GM21367 (cell line): ENCODE data around the gene GATA2.

Experiments
- ATAC-seq: cut with Tn5 transposase; IDR thresholded peaks from one replicate; pipeline ENCODE4 v1.9.1; 2021; ENCODE audit not compliant: unreplicated experiment

Gene GATA2

DNA sequence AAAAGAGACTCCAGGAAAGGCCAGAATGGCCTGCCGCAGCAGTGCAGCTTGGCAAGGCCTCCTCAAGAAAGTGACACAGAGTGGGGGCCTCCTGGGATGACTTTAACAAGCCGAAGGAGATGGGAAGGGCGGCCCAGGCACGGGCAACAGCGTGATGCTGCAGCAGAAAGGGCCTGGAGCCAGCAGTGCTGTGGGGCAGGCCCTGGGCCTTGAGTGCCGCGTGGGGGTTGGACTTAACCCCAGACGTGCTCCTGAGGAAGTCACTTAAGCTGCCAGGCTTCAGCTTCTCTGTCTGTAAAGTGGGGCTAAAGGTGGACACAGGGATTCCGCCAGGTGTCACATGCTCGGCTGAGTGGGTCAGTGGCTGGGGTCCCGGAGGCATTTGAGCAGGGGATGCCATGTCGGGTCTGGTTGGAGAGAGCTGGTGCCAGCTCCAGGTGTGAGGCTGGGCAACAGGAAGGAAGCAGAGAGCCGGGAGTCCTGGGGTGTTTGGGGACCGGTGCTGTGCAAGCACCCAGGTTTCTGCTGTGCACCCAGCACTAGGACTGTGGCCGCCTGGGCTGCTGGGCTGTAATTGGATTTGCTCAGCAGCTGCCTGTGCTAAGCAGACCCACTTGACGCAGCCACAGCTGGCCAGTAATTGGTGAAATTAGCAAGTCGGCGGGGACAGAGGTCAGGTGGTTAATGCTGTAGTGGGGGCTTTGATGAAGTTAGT, 34.1 kb downstream of the GATA2 start:
- ATAC-seq: no peak

DNA sequence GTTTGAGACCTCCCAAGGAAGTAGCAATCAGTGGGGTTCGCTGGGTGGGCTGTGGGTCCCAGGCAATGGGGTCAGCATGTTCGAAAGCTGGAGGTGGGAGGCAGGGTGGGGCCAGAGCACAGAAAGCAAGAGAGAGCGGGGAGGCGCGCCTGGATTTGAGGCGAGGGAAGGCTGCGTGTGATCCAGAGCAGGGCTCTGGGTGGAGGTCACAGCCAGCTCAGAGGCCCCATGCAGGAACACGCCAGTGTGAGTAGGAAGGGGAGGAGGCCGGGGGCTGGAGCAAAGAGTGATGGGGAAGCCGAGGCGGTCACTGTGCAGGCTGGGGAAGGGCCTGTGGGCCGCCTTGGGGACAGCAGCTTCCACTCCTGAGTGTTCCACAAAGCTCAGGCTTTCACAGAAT, 35.1 kb downstream of the GATA2 start:
- no peak for ATAC-seq

DNA sequence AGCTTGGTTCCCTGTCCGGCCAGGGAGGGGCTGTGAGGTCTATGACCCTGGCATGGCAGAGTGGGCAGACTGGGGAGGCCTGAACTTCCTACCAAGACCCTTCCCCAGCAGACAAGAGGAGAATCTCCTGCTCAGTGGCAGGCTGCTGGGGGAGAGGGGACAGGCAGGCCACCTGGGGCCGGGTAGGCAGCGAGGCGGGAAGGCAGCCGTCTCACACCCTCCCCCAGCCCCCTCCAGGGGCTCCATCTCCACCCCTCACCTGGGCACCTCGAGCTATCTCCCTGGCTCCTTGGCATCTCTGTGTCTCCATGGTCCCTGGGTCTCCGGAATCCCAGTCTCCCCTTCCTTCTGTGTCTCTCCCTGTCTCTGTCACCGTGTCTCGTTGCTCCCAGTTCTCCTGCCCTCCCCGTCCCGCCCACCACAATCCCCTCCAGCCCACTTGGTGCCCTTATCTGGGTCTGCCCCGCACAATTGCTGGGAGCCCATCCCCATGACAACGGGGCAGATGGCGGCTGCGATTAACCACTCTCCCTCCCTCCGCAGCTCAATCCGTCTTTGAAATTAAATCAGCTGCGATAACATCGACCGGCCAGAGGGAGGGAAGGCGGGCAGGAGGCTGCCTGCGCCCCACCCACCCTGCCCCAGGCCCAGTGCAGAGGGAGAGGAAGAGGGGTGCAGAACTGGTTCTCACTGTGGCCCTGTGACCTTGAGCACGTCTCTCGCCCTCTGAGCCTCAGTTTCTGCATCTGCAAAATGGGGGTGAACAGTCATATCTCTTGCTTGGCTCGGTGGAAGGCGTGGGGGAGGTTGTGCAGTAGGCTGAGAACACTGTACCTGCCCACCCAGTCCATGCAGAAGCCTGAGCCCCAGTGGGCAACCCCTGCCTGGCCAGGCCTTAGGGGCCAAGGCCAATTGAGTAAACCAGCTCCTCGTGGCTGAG, 36.0 kb downstream of the GATA2 start:
- ATAC-seq: no peak

DNA sequence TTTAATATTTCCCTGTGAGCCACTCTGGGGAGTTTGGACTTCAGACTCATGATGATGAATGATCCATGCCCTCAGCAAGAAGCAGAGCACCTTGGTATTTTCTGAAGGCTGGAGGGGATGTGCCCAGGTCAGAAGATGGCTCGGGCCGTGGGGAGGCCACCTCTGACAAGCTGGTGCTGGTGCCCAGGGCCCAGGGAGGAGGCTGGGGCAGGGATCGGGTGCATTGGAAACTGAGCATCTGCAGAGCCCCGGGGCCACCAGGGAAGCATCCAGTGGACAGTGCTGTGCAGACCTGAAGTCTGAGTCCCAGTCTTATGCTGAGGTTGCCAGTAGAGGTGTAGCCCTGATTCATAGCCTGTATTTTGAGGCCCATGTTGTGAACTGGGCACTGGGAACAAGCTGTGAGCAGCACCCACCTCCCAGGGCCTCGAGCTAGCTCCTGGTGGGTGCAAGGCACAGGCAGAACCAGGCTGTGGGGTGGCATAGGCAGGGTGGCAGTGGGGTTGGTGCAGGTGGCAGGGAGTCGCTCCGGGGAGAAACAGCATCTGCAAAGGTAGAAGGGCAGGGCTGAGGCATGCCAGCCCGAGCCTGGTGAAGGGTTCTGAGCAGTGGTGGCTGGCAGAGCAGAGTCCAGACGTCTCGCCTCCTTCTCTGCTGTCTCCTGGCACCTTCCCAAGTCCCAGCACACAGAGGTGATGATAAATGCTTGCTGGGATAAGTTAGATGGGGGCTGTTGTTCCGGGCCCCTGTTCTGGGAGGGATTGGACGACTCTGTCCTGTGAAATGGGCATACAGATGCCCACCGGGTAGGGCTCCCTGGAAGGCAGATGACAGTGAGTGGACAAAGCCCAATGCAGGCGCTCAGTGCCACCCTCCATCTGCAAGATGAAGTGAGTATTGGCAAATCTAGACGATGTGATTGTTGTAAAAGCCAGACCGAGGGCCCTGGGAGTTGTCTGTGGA, 36.9 kb downstream of the GATA2 start:
- no peak for ATAC-seq

DNA sequence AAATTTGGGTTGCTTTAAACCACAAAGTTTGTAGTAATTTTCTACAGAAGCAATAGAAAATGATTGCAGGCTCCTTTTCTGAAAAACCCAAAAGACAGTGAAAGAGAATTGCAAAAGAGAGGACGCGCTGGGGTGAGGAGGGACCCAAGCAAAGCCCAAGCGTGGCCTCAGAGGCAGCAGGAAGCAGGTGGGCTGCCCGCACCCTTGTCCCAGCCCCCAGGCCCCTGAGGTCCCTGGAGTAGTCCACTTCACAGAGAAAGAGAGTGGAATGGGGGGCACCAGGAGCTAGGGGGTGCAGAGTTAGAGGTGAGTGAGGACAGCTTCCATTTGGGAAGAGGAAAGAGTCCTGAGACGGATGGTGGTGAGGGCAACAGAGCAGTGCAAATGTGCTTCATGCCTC, 37.9 kb downstream of the GATA2 start:
- ATAC-seq: no peak

DNA sequence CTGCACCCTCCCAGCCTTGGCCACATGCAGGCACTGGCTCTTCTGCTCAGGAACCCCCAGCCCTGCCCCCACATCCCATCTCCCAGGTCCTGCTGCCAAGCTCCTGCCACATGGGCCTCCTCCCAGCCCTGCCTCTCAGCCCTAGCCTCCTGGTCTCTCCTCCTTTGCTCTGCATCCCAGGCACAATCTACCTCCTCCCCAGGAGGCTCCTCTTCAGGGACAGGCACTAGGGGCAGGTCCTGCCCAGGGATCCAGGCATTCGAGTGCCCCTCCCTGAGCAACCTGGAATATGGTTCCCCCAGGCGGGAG, 38.7 kb downstream of the GATA2 start:
- no peak for ATAC-seq

- no peak for ATAC-seq
Measured at GRCh38 chr3:128453501-128454309, 39.3 kb downstream of the GATA2 start.

DNA sequence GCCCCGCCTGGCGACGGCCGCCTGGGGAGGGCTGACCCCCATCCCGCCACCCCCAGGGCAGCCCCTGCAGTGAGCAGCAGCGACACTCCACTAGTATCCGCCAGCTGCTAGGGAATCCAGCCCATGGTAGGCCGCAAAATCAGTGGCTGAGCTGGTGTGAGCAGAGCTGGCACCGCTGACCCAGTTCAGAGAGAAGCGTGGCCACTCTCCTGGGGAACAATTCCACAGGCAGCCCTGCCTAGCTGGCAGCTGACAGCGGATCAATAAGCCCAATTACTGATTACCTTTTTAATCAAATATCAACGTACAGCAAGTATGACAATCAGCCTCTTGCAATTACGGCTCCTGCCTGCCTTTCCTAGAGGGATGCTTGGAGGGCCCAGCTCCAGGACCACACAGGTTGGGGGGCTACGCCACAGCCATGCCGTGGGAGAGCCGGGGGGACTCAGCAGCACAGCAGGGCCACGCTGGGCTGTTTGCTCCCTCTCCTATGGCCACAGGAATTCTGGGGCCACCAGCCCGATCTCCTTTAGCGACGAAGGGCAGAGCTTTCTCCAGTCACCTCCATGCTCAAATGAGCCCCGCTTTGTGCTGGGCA, 40.2 kb downstream of the GATA2 start:
- ATAC-seq: no peak

GRCh38 chr3:128452120-128452519, 40.9 kb downstream of the GATA2 start:
- ATAC-seq: no peak

DNA sequence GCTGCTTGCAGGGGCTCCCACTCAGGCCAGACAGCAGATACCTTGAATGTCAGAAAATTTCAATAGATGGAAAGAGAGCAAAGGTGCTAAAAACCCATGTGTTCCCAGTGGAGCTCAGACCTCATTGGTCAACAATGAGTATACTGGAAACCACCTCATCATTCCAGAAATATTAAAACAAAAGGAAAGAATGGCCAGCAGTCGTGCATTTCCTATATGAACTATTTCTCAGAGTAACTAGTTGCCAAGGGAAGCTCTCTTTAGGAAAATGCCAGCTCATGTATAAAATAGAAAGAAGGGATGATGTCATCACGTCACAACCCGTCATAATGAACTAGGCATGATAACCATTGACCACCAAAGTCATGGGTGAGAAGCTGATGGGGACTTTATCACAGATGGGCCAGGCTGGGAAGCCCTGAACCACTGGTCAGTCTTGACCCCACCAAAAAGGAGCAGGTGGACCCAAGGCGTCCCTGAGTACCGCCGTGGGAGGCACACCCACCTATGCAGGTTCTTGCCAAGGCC, 43.8 kb downstream of the GATA2 start:
- ATAC-seq: no peak

DNA sequence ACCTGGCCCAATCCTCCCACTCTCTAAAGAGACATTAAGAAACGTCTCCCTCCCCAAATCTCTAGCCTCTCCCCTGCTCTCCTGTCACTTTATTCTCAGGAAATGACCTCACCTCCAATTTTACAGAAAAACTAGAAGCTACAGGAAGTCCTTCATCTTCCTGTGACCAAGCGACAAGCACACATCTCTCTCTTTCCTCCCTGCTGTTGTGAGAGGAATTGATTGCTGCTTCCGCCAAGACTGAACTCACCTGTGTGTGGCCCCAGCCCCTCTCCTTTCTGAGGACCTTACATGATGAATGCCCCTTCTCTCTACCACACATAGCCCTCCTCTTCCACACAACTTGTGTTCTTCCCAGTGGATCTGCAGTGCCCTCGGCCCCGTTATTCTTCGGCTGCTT, 44.5 kb downstream of the GATA2 start:
- no peak for ATAC-seq

- ATAC-seq: no peak
Measured at GRCh38 chr3:128447561-128448013, 45.4 kb downstream of the GATA2 start.

- ATAC-seq: no peak
Measured at GRCh38 chr3:128446821-128447220, 46.2 kb downstream of the GATA2 start.

GRCh38 chr3:128445357-128445756, 47.6 kb downstream of the GATA2 start:
- ATAC-seq: no peak

DNA sequence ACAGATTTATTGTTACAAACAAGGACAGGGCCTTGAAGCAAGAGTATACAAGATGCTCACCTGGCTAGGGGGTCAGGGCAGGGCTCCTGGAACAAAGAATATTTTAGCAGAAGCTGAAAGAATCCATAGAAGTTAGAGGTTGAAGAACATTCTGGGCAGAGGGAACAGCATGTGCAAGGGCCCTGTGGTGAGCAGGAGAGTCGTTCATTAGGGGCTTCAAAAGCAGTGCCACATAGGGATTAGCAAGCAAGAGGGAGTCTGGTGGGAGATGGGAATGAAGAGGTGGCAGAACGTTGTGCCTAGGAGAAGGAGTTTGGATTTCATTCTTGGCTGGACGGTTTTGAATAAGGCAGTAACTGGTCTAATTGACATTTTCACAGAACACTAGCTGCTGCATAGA, 49.2 kb downstream of the GATA2 start:
- ATAC-seq: no peak

- ATAC-seq: no peak
Measured at GRCh38 chr3:128442949-128443348, 50.1 kb downstream of the GATA2 start.

GRCh38 chr3:128442070-128442469, 50.9 kb downstream of the GATA2 start:
- no peak for ATAC-seq

DNA sequence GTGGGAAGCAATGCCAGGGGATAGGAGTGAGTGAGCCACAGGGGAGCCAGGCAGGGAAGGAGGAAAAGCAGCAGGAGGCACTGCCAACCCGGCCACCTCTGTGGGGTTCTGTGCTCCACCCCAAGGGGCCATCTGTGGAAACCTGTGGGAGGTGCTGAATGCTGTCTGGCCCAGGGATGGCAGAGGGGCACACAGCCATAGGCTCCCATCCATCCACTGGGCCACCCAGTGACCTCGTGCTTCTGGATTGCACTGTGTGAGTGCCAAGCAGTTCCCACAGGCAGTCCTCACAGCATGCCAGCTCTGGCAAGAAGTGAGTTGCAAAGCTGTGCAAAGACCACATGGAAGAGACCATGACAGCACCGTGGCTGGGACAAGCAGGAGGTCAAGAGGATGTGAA, 53.8 kb downstream of the GATA2 start:
- no peak for ATAC-seq

GRCh38 chr3:128438488-128439072, 54.4 kb downstream of the GATA2 start:
- ATAC-seq: no peak
